H1 (cell line): Measurements from ENCODE around the gene ZFAND5. TPM values are rescaled to one million over a fixed set of nuclear protein-coding genes. Genes with fewer than 3 reads are reported as not detected.

Experiments
- CREB1 ChIP-seq: IDR thresholded peaks from 2 replicates; pipeline ENCODE4 v1.6.1; 2012; ENCODE audit warnings: inconsistent platforms
- SAP30 ChIP-seq: fragments of 300-600 bp; sonication (generic); IDR thresholded peaks from 2 replicates; pipeline ENCODE4 v1.7.1; 2012; ENCODE audit warnings: low read length, moderate library complexity, mild to moderate bottlenecking, inconsistent platforms; ENCODE audit not compliant: insufficient read depth, insufficient replicate concordance
- TCF12 ChIP-seq: IDR thresholded peaks from 2 replicates; pipeline ENCODE4 v1.6.1; 2011; ENCODE audit warnings: low read depth, mild to moderate bottlenecking, low read length
- polyA plus RNA-seq, 7 experiments: library from polyadenylated mRNA; depleted of rRNA in 3 of 7; stranded (reverse) in 5 of 7; unstranded in 2 of 7; fragments of >200 nt in 5 of 7; fragments of 200-250 nt in 2 of 7; gene quantifications; 1 replicate in 5 of 7; 2 replicates in 1 of 7; 4 replicates in 1 of 7; pipeline versions ENCODE4 v1.2.1 to v1.2.3, GENCODE V29; 2011 to 2013; ENCODE audit warnings: missing spikeins in 2 of 7, mixed read lengths in 2 of 7
- total RNA-seq: library from RNA; stranded (reverse); fragmentation: NEBNext Ultra II Directional; extraction: Animal tissue kit (Norgen Biotek cat#: 25700); gene quantifications from 2 replicates; pipeline ENCODE4 v1.2.1, GENCODE V29; 2021

The ZFAND5 gene
- total and polyA plus RNA-seq, 2 of the 8 experiments (the other 6 are each of a cell fraction or from before 2014, with no cell fraction given): 76.7 to 225 TPM

DNA sequence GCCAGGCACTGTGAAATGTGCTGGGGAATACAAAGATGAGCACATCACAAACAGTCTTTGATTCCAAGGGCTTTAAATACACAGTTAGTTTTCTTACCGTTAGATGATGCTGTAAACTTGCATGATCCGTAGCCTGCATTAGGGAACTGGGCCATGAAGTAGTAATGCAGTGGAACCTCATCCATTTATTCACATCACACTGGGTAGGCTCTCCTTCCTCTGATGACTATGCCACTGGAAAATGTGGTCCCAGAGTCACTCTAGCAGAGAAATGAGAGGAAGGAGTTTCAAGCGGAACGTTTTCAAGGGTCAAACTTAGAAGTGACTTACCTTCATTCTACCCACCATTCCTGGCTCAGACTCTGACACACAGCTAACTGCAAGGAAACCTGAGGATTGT lies 26.4 kb downstream of the ZFAND5 start (continued):
- TF ChIP-seq SAP30 (no peak), CREB1 (no peak), TCF12 (no peak)
